CD4-positive, alpha-beta T cell treated with Interleukin-4 for 4 hours (primary cell): ENCODE measurements around the gene MKKS.

ENCODE experiments used
- DNase-seq: peaks from one replicate; pipeline ENCODE4 v3.0.0-alpha.2; 2020

Gene MKKS

DNA sequence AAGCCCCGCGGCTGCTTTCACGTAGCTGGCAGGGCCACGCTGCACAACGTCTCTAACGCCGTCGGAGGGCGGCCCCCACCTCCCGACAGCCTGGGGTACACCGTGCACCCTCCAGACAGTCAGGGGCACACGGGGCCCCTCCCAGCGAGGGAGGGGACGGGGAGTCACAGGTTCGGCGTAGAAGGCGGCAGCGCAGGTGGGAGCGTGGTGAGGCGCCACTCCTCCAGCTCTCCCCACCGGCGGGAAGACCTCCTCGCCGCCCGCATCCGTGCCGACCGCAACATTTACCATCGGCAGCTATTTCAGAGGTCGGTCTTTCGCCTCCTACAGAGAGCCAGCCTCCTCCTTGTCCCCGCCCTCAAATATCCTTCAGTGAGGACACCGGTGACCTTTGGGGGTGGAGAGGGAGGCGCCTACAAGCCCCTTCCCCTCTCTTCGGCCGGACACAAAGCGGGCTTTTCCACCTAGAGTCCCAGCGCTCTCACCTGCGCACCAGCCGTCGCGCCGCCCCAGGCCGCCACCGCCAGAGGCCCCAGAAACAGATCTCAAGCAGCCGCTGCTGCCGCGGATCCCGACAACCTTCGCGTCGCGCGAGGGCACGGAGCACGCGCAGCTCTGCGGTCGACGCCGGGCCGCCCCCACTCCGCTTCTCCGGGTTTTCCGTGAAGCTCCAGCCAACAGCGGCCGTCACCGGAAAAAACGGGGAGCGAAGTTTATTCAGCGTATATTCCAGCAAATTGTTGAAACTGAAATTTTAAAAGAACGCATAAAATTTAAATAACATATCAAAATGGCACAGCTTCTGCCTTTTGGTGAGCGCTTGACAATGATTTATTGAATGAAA lies at the start of gene MKKS:
TSS of gene MKKS (minus strand) at position 600 of the 844 bp plus-strand sequence. CDS start 20,708 bp downstream, outside the sequence.
- DNase-seq: peak; percentile 89

DNA sequence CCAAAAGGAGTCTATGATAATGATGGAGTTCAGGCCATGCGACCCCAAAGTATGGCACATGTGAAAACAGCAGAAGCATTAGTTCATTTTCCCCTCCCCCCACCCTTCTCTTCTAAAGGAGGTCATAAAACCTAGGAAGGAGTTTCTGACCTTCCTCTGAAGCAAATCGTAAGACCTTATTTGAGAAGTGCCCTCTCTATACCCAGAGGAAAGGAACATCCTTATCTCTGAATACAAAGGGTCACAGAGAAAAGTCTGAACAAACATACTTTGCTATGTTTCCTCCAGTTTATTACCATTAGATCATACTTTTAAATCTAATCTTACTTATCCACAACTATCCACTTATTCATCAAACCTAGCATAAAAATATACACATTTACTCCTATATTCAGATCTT lies 49.7 kb upstream of the MKKS start:
- no peak for DNase-seq

DNA sequence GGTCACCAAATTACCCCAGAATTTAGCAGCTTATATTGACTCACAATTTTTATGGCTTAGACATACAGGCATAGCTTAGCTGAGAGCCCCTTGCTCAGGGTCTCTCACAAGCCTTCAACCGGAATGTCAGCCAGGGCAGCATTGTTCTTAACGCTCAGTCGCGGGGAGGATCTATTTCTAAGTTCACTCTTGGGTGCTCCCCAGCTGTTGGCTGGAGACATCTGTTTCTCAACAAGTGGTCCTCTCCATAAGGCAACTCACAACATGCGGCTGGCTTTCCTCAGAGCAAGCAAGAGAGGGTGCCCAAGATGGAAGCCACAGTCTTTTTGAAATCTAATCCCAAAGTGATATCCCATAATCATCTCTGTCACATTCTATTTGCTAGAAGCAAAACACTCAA lies 47.7 kb upstream of the MKKS start:
- no peak for DNase-seq

DNA sequence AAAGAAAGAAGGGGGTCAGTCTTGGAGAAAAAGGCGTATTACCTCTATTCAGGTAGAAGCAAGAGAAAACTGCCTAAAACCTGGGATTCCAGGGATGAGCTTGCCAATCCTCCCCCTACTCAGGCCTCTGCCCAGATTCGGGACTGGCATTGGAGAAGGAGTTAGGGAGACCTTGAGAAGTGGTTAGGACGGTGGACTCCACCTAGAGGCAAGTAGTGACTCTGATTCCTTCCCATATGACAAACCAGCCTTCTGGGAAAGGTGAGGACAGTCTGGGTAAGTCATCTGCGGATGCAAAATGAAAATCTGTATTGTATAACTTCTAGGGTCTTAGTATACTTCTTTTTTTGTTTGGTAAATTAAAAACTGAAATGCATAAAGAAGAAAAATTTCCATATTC lies 44.9 kb upstream of the MKKS start:
- DNase-seq: no peak

DNA sequence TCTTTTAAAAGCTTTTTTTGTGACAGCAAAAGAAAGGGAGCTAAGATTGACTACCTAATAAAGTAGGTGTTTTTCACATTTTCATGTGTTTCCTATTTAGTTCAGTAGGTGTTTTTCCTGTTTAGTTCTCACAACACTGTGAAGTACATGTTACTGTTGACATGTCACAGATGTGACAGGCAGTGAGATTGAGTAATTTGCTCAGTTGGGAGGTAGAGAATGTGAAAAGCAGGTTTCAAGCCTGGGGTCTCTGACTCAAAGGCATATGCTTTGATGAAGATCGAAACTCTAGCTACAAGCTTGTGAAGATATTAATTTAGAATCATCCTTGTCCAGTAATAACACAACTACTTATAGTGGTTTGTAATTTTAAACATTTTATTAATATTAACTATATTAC lies 44.2 kb upstream of the MKKS start:
- no peak for DNase-seq

DNA sequence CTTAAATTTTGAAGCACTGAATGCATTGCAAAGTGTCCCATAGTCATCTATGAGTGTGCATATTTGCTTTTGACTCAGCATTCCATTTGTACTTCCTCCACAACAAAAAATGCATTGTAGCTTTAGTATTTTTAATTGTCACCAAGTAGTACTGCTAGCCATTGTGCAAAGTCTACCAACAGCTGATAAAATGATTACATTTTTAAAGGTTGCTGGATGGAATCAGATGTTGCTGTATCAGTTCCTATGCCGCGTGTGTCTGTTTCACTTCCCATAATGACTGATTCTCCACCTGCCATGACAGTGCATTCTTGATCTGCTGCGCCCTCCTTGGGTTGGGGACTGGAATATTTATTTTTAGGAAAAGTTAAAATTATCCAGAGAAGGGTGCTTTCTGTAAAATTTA lies 42.3 kb upstream of the MKKS start:
- DNase-seq: no peak

DNA sequence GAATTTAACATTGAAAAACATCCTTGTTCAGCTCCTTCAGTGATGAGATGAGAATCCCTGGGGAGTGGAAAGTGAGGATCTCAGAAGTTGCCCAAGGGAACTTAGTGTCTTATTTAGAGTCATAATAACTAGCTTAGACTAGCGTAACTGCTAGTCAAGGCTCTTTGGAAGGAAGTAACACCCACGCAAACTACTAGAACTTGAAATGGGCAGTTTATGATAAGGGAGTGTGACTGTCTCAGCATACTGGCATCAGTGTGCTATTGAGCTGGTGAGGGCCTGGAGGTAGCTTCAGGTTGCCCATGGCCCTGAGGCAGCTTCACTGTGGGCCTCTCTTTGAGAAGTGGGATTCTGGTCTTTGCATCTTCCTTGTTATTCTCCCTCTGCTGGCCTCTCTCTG lies 41.2 kb upstream of the MKKS start:
- DNase-seq: no peak

DNA sequence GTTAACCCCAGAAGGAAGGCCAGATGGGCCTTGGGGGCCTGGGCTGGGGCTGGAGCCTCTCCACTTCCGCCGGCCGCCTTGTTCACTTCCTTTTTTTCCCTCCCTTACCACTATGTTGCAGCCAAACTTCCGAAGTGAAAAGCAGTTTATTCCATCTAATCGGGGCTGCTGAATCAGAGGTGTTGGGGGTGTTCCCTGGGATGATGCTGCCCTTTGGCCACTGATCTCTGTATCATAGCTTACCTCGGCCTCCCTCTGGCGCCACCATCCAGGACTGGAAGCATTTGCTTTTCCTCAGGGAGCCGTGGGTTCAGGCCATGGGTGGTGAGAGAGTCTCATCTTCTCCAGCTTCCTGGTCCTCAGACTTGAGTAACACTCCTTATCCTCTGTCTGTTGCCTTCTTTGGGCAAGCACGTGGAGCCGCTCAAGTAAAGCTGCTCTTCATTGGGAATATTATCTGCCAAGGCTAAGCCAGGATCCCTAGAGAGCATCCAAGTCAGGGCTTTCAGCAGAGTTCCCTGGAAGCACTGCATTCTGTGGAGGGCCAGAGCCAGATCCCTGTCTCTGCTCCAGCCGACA lies 40.7 kb upstream of the MKKS start:
- DNase-seq: no peak

DNA sequence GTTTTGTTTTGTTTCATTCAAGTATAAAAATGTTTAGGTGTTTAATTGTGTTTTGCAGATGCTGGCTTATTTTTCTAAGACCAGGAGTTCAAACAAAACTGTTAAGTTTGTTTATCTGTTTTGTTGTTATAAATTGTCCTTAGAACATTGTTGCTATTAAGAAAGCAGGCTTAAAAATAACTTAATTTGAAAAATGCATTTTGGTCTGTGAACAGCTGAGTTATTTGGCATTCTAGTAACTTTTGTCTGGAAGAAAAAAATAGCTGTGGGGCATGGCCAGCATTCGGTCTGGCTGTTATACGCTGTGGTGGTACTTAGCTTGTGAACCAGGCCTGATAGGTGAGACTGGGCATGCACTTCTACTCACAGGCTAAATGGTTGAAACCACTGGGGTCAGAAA lies 38.8 kb upstream of the MKKS start:
- no peak for DNase-seq

DNA sequence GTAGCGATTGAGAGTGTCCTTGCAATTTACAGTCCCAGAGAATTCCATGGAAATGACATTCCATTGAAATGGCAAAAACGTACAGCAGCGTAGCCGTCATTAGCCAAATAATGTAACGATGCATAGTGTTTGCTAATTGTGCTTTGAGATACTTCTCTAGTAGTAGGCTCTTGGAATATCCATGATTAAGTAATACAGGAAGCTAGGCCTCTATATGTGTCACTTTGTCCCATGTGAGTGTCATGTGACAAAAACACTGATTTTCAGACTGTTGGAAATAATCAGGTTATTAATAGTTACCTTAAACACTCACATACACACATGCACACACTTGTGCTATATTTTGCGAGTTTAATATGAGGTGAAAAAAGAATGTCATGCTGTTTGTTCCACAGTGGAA lies 36.3 kb upstream of the MKKS start:
- no peak for DNase-seq

DNA sequence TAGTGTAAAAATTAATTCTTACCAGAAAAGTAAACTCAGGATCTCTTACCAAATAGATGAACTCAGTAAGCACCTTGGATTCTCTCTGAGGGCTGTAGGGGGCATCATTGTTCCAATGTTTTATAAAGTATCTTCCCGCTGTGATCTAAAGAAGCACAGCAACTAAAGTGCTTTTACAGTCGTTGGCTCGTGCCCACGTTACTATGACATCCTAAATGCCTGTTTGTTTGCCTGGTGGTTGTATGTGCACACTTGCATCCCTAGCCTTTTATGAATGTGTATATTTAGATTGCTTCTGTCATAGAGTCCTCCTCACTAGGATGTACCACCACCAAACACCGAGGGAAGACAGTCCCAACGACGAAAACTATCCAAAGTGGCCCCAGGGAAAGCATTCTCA lies 35.6 kb upstream of the MKKS start:
- peak; percentile 52 for DNase-seq

DNA sequence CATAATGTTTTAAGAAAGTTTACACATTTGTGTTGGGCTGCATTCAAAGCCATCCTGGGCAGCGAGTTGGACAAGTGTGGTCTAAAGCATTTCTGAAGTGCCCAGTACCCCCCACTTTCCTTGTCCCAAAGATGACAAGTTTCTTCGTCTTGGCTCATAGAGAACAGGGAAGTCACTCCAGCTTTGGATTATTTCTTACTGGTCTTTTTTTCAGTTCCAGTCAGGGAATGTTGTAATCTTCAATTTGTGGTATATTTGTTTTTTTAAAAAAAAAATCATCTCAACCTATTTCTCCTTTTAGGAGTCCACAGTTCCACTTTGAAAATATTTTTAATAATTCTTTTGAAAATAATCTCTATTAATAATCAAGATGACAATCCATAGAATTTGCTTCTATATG lies 35.0 kb upstream of the MKKS start:
- no peak for DNase-seq

DNA sequence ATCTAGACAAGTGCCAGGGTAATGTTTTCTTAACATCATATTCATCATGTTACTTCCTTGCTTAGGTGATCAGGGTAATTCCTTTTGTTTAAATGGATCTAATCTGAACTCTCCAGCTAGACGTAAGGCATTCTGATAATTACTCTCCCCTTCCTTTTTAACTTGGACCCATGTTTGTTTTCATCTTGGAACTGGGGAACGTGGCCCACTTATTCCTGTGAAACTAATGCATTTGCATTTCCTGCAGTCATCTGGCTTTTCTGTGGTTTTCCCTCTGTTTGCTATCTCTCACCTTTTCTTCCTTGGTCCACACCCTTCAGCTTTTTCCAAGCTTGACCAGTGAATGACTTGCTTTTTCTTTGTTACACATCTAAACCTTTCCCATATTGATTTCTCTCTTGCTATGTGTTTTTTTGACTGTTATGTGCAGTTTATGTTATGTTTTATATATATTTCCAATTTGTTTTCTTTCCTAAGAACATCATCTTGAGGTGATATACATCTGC lies 34.4 kb upstream of the MKKS start:
- DNase-seq: no peak

DNA sequence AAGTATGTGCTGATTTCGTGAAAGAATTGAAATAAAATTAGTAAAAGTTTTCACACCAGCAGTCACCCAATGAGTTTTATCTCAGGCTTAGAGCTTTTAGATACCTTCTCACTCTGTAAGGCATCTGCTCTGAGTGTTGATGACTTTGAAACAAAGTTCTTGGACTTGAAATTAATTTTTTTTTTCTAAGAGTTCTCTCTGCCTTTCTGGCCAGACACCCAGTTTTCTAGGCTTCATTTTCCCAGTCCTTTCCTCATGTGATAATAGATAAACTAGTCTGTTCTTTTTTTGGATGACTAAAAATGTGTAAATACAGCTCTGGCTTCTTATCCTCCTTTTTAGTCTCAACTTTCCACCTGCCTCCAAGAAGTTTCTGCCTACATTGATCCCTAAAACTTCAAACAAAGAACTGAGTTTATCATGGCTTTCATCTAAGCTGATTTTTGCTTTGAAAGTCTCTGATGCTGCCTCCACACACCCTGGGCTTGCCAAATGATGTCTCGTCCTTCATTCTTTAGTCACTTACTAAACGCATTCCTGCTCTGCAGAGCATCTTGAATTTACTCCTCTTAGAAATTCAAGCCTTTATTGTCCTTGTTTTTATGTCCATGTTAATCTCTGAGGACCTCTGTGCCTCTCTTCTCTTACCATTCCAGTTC lies 33.8 kb upstream of the MKKS start:
- no peak for DNase-seq

DNA sequence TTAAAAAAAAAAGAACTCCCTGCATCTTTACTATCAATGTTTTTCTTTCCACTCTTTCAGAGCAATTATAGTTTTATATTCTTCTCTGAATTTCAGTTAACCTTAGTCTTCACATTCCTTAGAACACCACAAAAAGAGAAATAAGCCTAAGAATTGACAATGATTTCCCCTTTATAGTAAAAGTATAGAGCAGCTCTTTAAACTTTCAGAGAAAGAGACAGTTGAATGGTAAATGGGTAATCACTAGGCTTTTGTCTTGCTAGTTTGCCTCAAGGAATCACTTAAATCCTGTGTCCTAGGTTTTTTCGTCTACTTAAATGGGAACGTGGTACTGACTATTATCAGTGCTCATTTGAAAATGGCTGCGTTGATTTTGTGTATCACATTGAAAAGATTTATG lies 32.8 kb upstream of the MKKS start:
- DNase-seq: no peak

DNA sequence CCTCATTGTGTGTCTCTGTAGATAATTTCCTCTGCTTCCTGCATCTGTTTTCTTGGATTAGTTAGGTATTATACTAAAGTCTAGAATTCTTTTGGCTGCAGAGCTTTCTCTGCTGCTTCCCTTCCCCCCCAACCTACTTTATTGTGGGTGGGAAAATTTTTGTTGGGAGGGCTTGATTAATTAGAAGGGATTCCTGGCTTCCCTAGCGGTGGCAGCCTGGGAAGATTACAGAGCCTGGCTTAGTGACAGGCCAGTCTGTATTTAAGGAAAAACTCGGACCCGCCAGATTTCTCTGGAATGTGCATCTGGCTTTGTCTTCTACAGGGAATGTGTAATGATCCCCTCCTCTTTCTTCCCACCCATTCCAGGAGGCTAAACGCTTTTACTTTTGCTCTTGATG lies 32.3 kb upstream of the MKKS start:
- DNase-seq: no peak

DNA sequence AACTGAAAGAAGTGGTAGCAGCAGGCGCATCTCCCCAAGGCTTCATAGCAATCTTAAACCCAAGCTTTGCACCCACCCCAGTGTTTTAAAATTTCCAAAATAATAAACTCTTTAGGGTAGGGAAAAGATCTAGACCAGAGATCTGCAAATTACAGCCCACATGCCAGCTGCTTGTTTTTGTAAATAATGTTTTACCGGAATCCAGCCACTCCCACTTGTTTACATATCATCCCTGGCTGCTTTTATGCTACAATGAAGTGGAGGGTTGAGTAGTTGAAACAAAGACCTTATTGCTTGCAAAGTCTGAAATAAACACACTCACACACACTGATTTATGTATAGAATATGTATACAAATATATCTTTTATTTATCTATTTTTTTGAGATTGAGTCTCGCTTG lies 31.1 kb upstream of the MKKS start:
- no peak for DNase-seq

DNA sequence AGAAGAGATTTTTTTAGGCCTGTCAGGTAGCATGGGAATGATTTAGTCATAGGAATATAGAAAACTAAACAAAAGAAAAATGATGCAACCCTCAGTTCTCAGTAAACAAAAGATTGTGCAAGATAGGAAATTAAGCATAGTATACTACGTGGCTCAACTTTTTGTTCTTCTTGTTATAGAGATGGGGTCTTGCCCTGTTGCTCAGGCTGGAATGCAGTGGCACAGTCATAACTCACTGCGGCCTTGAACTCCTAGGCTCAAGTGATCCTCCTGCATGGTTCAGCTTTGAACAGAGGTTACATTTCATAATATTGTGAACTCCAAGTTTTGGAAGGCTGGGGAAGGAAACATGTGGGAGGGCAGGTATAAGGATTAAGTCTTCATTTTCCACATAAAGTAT lies 29.6 kb upstream of the MKKS start:
- no peak for DNase-seq

DNA sequence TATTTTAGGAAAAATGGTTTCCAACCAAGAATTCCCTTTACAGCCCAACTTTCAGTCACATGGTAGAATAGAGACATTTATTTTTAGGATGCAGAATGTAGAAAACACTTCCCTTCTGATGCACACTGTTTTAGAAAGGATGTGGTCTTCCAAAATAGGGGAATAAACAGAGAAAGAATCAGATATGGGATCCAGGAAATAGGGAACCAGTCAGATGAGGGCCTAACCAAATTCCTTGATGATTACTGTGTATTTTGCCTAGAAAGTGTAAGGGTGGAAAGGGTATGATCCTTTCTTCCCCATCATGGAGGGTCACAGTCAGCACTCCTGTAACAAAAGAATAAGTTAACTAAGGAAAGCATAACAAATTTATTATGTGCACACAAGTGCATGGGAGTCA lies 28.5 kb upstream of the MKKS start:
- no peak for DNase-seq

DNA sequence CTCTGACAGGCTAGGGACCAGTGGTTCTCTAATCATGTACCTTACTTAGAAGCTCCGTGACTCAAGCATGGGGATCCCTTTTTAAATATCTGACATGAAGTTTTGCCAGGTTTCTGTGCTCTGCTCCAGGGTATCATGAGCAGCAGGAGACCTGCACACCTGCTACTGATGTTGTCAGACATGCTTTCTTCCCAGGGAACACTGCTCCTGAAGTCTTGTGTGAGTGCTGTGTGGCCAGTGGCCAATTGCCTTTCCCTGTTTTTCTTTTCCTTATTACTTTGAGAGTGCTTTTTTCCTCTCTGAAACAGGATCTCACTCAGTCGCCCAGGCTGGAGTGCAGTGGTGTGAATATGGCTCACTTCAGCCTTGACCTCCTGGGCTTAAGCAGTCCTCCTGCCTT lies 27.5 kb upstream of the MKKS start:
- no peak for DNase-seq

DNA sequence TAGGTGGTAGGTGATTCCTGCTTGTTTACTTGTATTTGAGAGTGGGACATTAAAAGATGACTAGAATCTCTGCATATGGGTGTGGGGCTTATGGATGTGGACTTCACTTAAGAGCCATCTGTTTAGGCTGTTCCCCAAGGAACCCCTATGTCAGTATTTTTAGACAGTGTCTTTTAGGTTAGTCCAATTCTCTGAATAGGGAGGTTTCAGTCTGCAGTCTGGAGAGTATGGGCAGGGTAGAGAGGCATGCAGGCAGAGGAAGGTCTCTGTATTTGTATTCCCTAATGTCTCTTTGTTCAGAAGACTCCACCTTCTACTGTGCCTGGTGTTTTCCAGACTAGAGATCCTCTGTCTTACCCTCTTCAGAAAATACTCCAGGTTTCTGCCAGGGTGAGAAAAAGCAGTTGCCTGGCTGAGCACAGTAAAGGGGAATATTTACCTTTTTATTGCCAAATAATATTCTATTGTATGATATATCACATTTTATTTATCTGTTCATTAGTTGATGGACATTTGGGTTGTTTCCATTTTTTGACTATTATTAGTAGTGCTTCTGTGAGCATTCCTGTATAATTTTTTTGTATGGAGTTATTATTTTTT lies 20.2 kb upstream of the MKKS start:
- no peak for DNase-seq

DNA sequence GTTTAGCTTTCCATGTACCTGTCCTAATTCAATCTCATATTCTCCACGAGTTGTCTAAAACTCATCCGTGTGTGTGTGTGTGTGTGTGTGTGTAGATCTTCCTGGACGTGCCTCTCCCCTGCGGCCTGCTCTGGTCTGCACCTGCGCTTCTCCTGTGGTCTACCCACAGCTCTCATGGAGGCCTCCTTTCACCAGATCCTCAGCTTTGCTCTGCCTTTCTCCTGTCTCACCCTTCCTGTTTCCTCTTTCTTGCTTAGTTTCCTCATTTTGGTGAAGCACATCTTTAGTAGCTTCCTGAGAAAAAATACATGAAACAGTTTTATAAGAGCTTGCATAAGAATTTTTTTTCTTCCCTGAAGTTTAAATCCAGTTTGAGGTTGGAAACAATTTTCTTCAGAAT lies 19.2 kb upstream of the MKKS start:
- peak; percentile 36 for DNase-seq

DNA sequence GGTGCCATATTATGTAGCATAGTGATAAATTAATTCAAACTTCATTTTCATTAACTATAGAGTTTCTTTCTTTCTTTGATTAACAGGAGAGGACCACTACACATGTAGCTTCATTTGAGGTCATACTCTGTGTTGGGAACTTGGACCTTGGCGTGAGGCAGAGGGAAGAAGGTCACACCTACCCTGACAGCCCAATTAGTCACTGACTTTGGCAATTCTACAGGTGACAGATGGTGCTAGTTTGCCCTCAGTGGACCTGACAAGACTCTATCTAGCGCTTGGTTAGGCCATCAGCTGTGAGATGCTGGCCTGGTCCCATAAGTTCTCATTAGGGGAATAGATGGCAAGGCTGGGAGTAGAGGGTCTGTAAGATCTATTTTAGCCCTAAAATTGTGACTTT lies 15.2 kb upstream of the MKKS start:
- DNase-seq: no peak
